Testis (tissue), 3 donors: ENCODE measurements around the gene ICA1. TPM values are rescaled to one million over a fixed set of nuclear protein-coding genes. Genes with fewer than 3 reads are reported as not detected.

ENCODE experiments used
- DNase-seq: peaks from one replicate; pipeline ENCODE4 v3.0.0-alpha.2; 2019
- H3K27ac ChIP-seq, 2 donors: fragments of 200-600 bp; sonication (generic); one replicate each; pipeline ENCODE4 v1.5.1; 2019
- H3K27me3 ChIP-seq: fragments of 200-600 bp; sonication (generic); one replicate; pipeline ENCODE4 v1.5.1; 2019
- H3K36me3 ChIP-seq: fragments of 200-600 bp; sonication (generic); one replicate; pipeline ENCODE4 v1.5.1; 2017; ENCODE audit warnings: low read depth; ENCODE audit errors: missing control alignments
- H3K4me1 ChIP-seq: fragments of 200-600 bp; sonication (generic); one replicate; pipeline ENCODE4 v1.5.1; 2019
- H3K4me3 ChIP-seq, 2 donors: fragments of 200-600 bp; sonication (generic); one replicate each; pipeline ENCODE4 v1.5.1; 2017 to 2019
- H3K9me3 ChIP-seq: fragments of 200-600 bp; sonication (generic); one replicate; pipeline ENCODE4 v1.5.1; 2017
- CTCF ChIP-seq, 3 experiments: fragments of 450-650 bp in 2 of 3; fragments of 200-600 bp in 1 of 3; sonication (generic) in 1 of 3; IDR thresholded peaks; one replicate each; pipeline ENCODE4 v1.5.1; 2016 to 2019; ENCODE audit warnings: antibody characterized with exemption in 3 of 3, mild to moderate bottlenecking in 2 of 3, moderate library complexity in 1 of 3
- POLR2A ChIP-seq: fragments of 450-650 bp; IDR thresholded peaks from one replicate; pipeline ENCODE4 v1.6.1; 2017; ENCODE audit warnings: antibody characterized with exemption, mild to moderate bottlenecking, moderate library complexity
- WGBS, 2 donors: methylation state at CpG; one replicate each; pipeline ENCODE4 v1.1.5; 2018; 5-methylcytosine and 5-hydroxymethylcytosine counted together
- intact Hi-C: fragments of 100-400 bp; cut with DNase I; formaldehyde crosslinking; loops from one replicate; pipeline ENCODE4 v1.15.1; 2023; ENCODE audit warnings: low total_unique reads
- polyA plus RNA-seq: library from polyadenylated mRNA; stranded (reverse); fragments of 350-450 nt; fragmentation: Illumina TruSeq; extraction: RNeasy Lipid Tissue Mini Kit (QIAGEN cat#74804); gene quantifications from one replicate; pipeline ENCODE4 v1.2.3, GENCODE V29; 2014; ENCODE audit warnings: low read depth, low replicate concordance; ENCODE audit not compliant: insufficient read depth
- total RNA-seq, 2 donors: library from RNA; depleted of rRNA; stranded (reverse); fragments of >200 nt; gene quantifications; one replicate each; pipeline ENCODE4 v1.2.3, GENCODE V29; 2016

Gene ICA1
- total and polyA plus RNA-seq, 3 donors from 2014 or later, result 33.6 to 90.3 (median 76.1) TPM

DNA sequence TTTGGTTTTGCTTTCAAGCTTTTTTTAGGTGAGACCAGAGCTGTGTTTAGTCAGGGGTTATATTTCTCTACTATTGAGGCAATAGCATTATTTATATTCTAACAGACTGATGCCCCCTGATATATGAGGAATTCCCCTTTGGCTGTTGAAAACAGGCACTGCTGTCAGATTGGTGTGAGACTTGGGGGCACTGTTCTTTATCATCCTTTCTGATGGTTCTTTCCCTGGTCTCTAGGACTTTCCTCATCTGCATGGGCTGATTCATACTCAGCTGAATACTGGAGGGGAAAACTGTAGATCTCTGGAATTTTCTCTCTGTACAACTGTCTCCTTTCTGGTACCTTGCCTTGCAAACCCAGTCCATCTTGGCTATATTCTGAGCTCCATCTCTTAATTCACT is 10.0 kb upstream of the ICA1 start:
- Histone ChIP-seq H3K4me3 (no peak overlapping the region), H3K4me1 (no peaks in the 10 kb centered on the region), H3K36me3 (no peaks in the 10 kb centered on the region), H3K27me3 (no peaks in the 10 kb centered on the region), H3K27ac (no peak overlapping the region), H3K9me3 (no peaks in the 10 kb centered on the region)
- no peak for TF ChIP-seq POLR2A
- no peak for TF ChIP-seq CTCF (IDR thresholded peaks at IDR 0.05)
- intact Hi-C loops, result no loop called here
- no peak for DNase-seq

GRCh38 chr7:8263048-8263447 is 1.1 kb upstream of the ICA1 start:
- intact Hi-C loops, result no loop called here
- 57 to 64% methylated on average over 7 of the region's 7 CpGs for WGBS, 2 donors
- H3K4me3 ChIP-seq, result no peak overlapping the region
- no peaks in the 10 kb centered on the region for H3K9me3 ChIP-seq
- DNase-seq, result no peak
- no peak for TF ChIP-seq POLR2A
- no peak for TF ChIP-seq CTCF (IDR thresholded peaks at IDR 0.05)
- no peaks in the 10 kb centered on the region for H3K27me3 ChIP-seq
- H3K36me3 ChIP-seq, result no peaks in the 10 kb centered on the region
- H3K27ac ChIP-seq, result no peak overlapping the region
- no peaks in the 10 kb centered on the region for H3K4me1 ChIP-seq

DNA sequence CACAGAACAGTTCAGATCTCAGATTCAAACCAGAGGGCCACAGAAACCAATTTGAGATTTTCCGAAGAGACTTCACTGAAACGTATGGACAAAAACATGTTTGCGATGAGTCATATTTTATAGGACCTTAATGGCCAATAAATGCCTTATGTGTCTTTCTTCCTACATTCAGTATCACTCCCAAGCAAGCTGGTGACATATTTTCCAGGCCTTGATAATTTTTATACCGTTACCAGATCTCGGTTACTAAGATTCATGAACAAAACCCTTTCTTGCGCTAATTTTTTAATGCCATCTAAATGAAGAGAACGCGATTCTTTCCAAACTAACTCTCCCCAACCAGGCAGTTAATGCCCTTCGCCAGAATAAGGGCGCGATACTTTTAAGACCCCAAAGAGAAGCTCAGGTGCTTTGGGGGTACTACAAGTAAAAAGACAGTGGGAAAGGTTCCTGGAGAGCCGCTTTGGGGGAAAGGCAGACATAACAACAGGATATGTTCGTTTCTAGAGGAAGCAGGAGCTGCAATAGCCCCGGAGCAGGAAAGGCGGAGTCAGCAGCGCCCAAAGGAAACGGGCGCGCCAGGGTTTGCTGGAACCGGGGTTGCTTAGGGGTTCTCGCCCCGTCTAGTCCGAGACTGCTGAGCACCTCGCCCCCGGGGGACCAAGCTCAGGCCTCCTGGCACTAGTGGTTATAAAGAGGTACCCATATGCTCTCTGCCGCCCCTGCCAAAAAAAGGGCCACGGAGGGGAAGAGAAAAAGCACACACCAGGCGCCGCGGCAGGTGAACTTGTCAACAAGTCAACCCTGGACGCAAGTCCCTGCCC is 884 bp downstream of the ICA1 start:
- DNase-seq, result peak; percentile 51
- no peaks in the 10 kb centered on the region for H3K27me3 ChIP-seq
- no peaks in the 10 kb centered on the region for H3K4me1 ChIP-seq
- H3K27ac ChIP-seq, result peak overlapping the region; percentile 22 to 74
- H3K36me3 ChIP-seq, result no peaks in the 10 kb centered on the region
- TF ChIP-seq CTCF (IDR thresholded peaks at IDR 0.05) (no peak), POLR2A (no peak)
- no peaks in the 10 kb centered on the region for H3K9me3 ChIP-seq
- intact Hi-C loops, result no loop called here
- 10 to 11% methylated on average over 23 to 31 of the region's 31 CpGs for WGBS, 2 donors
- peak overlapping the region; percentile 66 to 71 for H3K4me3 ChIP-seq

DNA sequence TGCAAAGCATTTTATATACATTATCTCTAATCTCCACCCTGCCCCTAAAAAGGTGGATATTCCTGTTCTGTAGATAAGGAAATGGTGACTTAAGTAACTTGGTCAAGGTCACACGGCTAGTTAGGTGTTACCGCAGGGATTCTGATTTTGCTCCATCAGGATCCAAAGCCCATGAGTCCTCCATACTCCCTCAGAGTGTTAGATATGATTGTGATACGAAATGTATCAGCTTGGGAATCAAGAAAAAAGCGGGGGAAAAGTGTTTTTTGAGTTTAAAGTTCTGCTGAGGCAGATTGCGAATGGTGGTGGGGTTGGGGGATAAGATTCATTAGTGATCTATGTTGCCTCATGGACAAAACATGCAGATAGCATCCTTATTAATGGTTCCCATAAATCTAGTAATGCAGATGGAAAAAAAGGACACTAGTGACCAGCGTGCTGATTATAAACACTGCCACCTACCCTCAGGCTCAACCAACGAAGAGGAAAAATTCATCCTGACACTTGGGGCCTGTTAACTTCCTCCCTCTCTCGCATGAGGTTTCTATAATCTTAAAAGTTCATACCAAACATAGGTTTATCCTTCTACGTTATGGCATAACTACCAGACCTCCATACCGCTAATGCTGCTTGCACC is 2.3 kb downstream of the ICA1 start:
- H3K27ac ChIP-seq, result no peak overlapping the region
- intact Hi-C loops, result no loop called here
- H3K9me3 ChIP-seq, result no peaks in the 10 kb centered on the region
- TF ChIP-seq CTCF (IDR thresholded peaks at IDR 0.05) (no peak), POLR2A (no peak)
- H3K4me3 ChIP-seq, result no peak overlapping the region
- H3K4me1 ChIP-seq, result no peaks in the 10 kb centered on the region
- H3K27me3 ChIP-seq, result no peaks in the 10 kb centered on the region
- 85% methylated on average over 10 of the region's 10 CpGs for WGBS, 2 donors
- no peak for DNase-seq
- H3K36me3 ChIP-seq, result no peaks in the 10 kb centered on the region

DNA sequence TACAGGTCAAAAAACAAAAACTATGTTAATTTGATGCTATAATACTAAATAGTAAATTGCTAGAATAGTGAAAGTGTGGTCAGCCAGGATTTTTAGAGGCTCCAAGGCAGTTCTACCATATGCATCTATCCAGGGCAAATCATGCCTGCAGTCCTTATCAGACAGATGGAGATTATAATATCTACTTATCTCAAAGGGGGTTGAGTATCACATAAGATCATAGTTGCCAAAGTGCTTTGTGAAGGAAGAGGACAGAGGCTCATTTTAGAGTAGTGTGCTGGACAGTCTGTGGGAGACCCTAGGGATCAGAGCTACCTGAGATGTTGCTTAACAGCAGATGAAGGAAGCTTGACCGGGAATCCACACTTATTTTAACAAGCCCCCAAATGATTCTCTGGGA is 3.2 kb downstream of the ICA1 start:
- Histone ChIP-seq H3K4me1 (no peaks in the 10 kb centered on the region), H3K27ac (no peak overlapping the region), H3K27me3 (no peaks in the 10 kb centered on the region), H3K36me3 (no peaks in the 10 kb centered on the region), H3K9me3 (no peaks in the 10 kb centered on the region), H3K4me3 (no peak overlapping the region)
- intact Hi-C loops, result no loop called here
- no peak for TF ChIP-seq CTCF (IDR thresholded peaks at IDR 0.05)
- no peak for TF ChIP-seq POLR2A
- WGBS, 2 donors, result 89 to 94% methylated on average over 1 of the region's 1 CpG
- DNase-seq, result no peak
